HepG2 (cell line): ENCODE data around the gene PFDN5. TPM values are rescaled to one million over a fixed set of nuclear protein-coding genes. Genes with fewer than 3 reads are reported as not detected.
A peak's percentile ranks its signal among the peaks of the same experiment; 100 is the strongest.

Experiments used
- ARNT2 ChIP-seq: sonication (generic); formaldehyde crosslinking; IDR thresholded peaks from 2 replicates; pipeline ENCODE4 v1.8.0; 2022; ENCODE audit warnings: mild to moderate bottlenecking, low read depth, missing genetic modification reagents, moderate library complexity
- ESRRA ChIP-seq: sonication (generic); formaldehyde crosslinking; IDR thresholded peaks from 2 replicates; pipeline ENCODE4 v1.5.1; 2020; ENCODE audit warnings: mild to moderate bottlenecking, low read depth, missing genetic modification reagents
- HMG20A ChIP-seq: IDR thresholded peaks from 2 replicates; pipeline ENCODE4 v1.6.1; 2016; ENCODE audit warnings: borderline replicate concordance
- PHF5A ChIP-seq: IDR thresholded peaks from one replicate; pipeline ENCODE4 v1.6.1; 2018; ENCODE audit warnings: low read depth, missing genetic modification reagents; ENCODE audit not compliant: unreplicated experiment
- RBAK ChIP-seq: sonication (generic); formaldehyde crosslinking; IDR thresholded peaks from 2 replicates; pipeline ENCODE4 v1.5.1; 2020; ENCODE audit warnings: mild to moderate bottlenecking, missing genetic modification reagents
- SIN3B ChIP-seq: fragments of 150-350 bp; IDR thresholded peaks from 2 replicates; pipeline ENCODE4 v1.6.1; 2014; ENCODE audit warnings: low read length
- SP2 ChIP-seq: sonication (generic); formaldehyde crosslinking; IDR thresholded peaks from 2 replicates; pipeline ENCODE4 v1.5.1; 2020; ENCODE audit warnings: mild to moderate bottlenecking, missing genetic modification reagents
- TCF12 ChIP-seq, 2 experiments: fragments of 450-650 bp in 1 of 2; sonication (generic) in 1 of 2; formaldehyde crosslinking in 1 of 2; IDR thresholded peaks; 2 replicates each; pipeline versions ENCODE4 v1.6.1 to v1.8.0; 2017 to 2022; ENCODE audit warnings: antibody characterized with exemption in 1 of 2, mild to moderate bottlenecking in 1 of 2, missing genetic modification reagents in 1 of 2, moderate library complexity in 1 of 2
- ZBTB3 ChIP-seq: sonication (generic); formaldehyde crosslinking; IDR thresholded peaks from 2 replicates; pipeline ENCODE4 v1.4.0; 2020; ENCODE audit warnings: low read depth, mild to moderate bottlenecking, moderate library complexity, missing genetic modification reagents, borderline replicate concordance
- ZNF335 ChIP-seq: sonication (generic); formaldehyde crosslinking; IDR thresholded peaks from 2 replicates; pipeline ENCODE4 v1.4.0; 2020; ENCODE audit warnings: missing genetic modification reagents
- ZNF552 ChIP-seq: sonication (generic); formaldehyde crosslinking; IDR thresholded peaks from 2 replicates; pipeline ENCODE4 v1.9.0; 2022; ENCODE audit warnings: missing genetic modification reagents, mild to moderate bottlenecking, borderline replicate concordance
- ZNF558 ChIP-seq: sonication (generic); formaldehyde crosslinking; IDR thresholded peaks from 2 replicates; pipeline ENCODE4 v1.9.0; 2022; ENCODE audit warnings: mild to moderate bottlenecking, missing genetic modification reagents, borderline replicate concordance
- ZNF572 ChIP-seq: sonication (generic); formaldehyde crosslinking; IDR thresholded peaks from 2 replicates; pipeline ENCODE4 v1.5.1; 2020; ENCODE audit warnings: mild to moderate bottlenecking, missing genetic modification reagents
- ZNF619 ChIP-seq: sonication (generic); formaldehyde crosslinking; IDR thresholded peaks from 2 replicates; pipeline ENCODE4 v1.4.0; 2020; ENCODE audit warnings: mild to moderate bottlenecking, missing genetic modification reagents
- ZNF644 ChIP-seq: IDR thresholded peaks from 2 replicates; pipeline ENCODE4 v1.6.1; 2016; ENCODE audit warnings: low read depth
- ZNF7 ChIP-seq: IDR thresholded peaks from 2 replicates; pipeline ENCODE4 v1.6.1; 2016; ENCODE audit warnings: missing biosample characterization, missing genetic modification reagents
- ZNF761 ChIP-seq: sonication (generic); formaldehyde crosslinking; conservative IDR thresholded peaks from 2 replicates; pipeline ENCODE4 v1.4.0; 2020; ENCODE audit warnings: mild to moderate bottlenecking, missing genetic modification reagents
- ZNF772 ChIP-seq: sonication (generic); formaldehyde crosslinking; IDR thresholded peaks from 2 replicates; pipeline ENCODE4 v1.5.0; 2020; ENCODE audit warnings: mild to moderate bottlenecking, missing genetic modification reagents
- polyA plus RNA-seq, 8 experiments: library from polyadenylated mRNA; depleted of rRNA in 3 of 8; stranded (reverse) in 7 of 8; unstranded in 1 of 8; fragments of >200 nt; fragmentation: Illumina TruSeq in 4 of 8; extraction: Trizol in 4 of 8; gene quantifications; 2 replicates each; pipeline versions ENCODE4 v1.2.1 to v1.2.3, GENCODE V29; 2011 to 2016; ENCODE audit warnings: low read depth in 4 of 8, missing spikeins in 1 of 8, mixed read lengths in 1 of 8; ENCODE audit not compliant: insufficient read depth in 1 of 8
- total RNA-seq, 5 experiments: library from RNA; depleted of rRNA; stranded (reverse); fragments of >200 nt; fragmentation: Illumina TruSeq; extraction: Trizol; gene quantifications; 2 replicates each; pipeline ENCODE4 v1.2.3, GENCODE V29; 2016; ENCODE audit warnings: low read depth in 1 of 5
- TF ChIP-seq, protein P1 (sequence below): sonication (generic); formaldehyde crosslinking; IDR thresholded peaks from 2 replicates; pipeline ENCODE4 v1.5.0; 2020; ENCODE audit warnings: missing genetic modification reagents, mild to moderate bottlenecking, borderline replicate concordance
- TF ChIP-seq, protein P2 (sequence below): IDR thresholded peaks from 2 replicates; pipeline ENCODE4 v1.6.1; 2016; ENCODE audit warnings: missing genetic modification reagents, missing compliant biosample characterization
- TF ChIP-seq, protein P3 (sequence below): IDR thresholded peaks from 2 replicates; pipeline ENCODE4 v1.6.1; 2016; ENCODE audit warnings: missing compliant biosample characterization, missing genetic modification reagents, borderline replicate concordance
- TF ChIP-seq, protein P4 (sequence below): sonication (generic); formaldehyde crosslinking; IDR thresholded peaks from 2 replicates; pipeline ENCODE4 v1.5.0; 2020; ENCODE audit warnings: mild to moderate bottlenecking, missing genetic modification reagents
- TF ChIP-seq, protein P5 (sequence below): IDR thresholded peaks from 2 replicates; pipeline ENCODE4 v1.6.1; 2012; ENCODE audit warnings: inconsistent platforms
- TF ChIP-seq, protein P6 (sequence below): IDR thresholded peaks from 2 replicates; pipeline ENCODE4 v1.6.1; 2016; ENCODE audit warnings: mild to moderate bottlenecking

Gene PFDN5
- total and polyA plus RNA-seq, 2 of the 13 experiments (the other 11 are each of a cell fraction or from before 2014, with no cell fraction given), result 449 to 462 TPM

DNA sequence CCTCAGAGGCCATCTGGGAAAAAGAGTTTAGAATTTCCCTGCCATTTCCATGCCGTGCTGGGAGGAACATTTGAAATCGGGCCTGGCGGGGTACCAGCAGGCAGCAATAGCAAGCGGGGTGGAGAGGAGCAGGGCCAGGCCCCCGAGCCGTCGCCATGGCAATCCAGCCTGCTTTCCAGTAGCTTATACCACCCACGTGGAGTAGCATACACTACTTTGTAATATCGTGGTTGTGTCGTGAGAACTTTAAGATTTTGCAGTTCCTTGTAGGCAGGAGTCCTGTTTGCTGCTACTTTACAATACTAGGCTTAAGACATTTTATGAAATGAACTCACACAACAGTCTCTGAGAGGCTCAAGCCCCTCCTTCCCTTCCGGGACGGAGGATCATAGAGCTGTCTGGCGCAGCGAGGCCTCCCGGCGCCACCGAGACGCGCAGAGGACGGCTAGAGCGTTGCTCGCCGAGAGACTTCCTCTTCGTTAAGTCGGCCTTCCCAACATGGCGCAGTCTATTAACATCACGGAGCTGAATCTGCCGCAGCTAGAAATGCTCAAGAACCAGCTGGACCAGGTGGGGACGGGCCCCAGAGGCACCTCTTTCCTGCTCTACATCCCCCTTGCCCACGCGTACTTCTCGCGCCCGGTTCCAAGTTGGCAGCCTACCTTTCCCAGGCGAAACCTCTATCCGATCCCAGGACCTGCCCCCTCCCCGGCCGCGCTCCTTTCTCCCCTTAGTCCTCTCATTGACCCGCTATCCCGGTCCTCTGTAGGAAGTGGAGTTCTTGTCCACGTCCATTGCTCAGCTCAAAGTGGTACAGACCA, at the start of gene PFDN5 (continued):
- TF ChIP-seq ZNF335 (CRISPR knock-in tag) (no peak), ZNF619 (CRISPR knock-in tag) (0 out of 2 replicates have a peak, but pooled peaks have one; percentile 60), ZNF572 (CRISPR knock-in tag) (no peak), ZBTB3 (CRISPR knock-in tag) (peak; percentile 39; the same call in 1 of the 2 replicates), ZNF558 (CRISPR knock-in tag) (0 out of 2 replicates have a peak, but pooled peaks have one; percentile 19), ZNF7 (no peak), TCF12 (IDR thresholded peaks at IDR 0.05) (no peak), TCF12 (CRISPR knock-in tag; IDR thresholded peaks at IDR 0.05) (0 out of 2 replicates have a peak, but pooled peaks have one; percentile 45), SIN3B (peak; percentile 64; the same call in 1 of the 2 replicates), ZNF644 (CRISPR knock-in tag) (no peak), ARNT2 (peak; percentile 48), RBAK (CRISPR knock-in tag) (peak; percentile 96), ZNF772 (CRISPR knock-in tag) (peak; percentile 72), ZNF552 (CRISPR knock-in tag) (no peak), ESRRA (CRISPR knock-in tag) (0 out of 2 replicates have a peak, but pooled peaks have one; percentile 45), SP2 (CRISPR knock-in tag) (peak; percentile 60; the same call in 1 of the 2 replicates), ZNF761 (CRISPR knock-in tag) (peak; percentile 66; the same call in 1 of the 2 replicates), HMG20A (CRISPR knock-in tag) (no peak), PHF5A (CRISPR knock-in tag) (peak; percentile 37)
- TF ChIP-seq, protein P1, sequence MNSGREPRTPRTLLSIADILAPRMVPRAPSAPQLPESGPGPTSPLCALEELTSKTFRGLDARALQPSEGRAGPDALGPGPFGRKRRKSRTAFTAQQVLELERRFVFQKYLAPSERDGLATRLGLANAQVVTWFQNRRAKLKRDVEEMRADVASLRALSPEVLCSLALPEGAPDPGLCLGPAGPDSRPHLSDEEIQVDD (CRISPR knock-in tag), result 0 out of 2 replicates have a peak, but pooled peaks have one; percentile 19
- TF ChIP-seq, protein P2, sequence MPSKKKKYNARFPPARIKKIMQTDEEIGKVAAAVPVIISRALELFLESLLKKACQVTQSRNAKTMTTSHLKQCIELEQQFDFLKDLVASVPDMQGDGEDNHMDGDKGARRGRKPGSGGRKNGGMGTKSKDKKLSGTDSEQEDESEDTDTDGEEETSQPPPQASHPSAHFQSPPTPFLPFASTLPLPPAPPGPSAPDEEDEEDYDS (CRISPR knock-in tag), result peak; percentile 70
- TF ChIP-seq, protein P3, sequence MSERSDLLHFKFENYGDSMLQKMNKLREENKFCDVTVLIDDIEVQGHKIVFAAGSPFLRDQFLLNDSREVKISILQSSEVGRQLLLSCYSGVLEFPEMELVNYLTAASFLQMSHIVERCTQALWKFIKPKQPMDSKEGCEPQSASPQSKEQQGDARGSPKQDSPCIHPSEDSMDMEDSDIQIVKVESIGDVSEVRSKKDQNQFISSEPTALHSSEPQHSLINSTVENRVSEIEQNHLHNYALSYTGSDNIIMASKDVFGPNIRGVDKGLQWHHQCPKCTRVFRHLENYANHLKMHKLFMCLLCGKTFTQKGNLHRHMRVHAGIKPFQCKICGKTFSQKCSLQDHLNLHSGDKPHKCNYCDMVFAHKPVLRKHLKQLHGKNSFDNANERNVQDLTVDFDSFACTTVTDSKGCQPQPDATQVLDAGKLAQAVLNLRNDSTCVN (CRISPR knock-in tag), result no peak
- TF ChIP-seq, protein P4, sequence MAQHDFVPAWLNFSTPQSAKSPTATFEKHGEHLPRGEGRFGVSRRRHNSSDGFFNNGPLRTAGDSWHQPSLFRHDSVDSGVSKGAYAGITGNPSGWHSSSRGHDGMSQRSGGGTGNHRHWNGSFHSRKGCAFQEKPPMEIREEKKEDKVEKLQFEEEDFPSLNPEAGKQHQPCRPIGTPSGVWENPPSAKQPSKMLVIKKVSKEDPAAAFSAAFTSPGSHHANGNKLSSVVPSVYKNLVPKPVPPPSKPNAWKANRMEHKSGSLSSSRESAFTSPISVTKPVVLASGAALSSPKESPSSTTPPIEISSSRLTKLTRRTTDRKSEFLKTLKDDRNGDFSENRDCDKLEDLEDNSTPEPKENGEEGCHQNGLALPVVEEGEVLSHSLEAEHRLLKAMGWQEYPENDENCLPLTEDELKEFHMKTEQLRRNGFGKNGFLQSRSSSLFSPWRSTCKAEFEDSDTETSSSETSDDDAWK, result no peak
- TF ChIP-seq, protein P5, sequence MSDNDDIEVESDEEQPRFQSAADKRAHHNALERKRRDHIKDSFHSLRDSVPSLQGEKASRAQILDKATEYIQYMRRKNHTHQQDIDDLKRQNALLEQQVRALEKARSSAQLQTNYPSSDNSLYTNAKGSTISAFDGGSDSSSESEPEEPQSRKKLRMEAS, result peak; percentile 77
- TF ChIP-seq, protein P6, sequence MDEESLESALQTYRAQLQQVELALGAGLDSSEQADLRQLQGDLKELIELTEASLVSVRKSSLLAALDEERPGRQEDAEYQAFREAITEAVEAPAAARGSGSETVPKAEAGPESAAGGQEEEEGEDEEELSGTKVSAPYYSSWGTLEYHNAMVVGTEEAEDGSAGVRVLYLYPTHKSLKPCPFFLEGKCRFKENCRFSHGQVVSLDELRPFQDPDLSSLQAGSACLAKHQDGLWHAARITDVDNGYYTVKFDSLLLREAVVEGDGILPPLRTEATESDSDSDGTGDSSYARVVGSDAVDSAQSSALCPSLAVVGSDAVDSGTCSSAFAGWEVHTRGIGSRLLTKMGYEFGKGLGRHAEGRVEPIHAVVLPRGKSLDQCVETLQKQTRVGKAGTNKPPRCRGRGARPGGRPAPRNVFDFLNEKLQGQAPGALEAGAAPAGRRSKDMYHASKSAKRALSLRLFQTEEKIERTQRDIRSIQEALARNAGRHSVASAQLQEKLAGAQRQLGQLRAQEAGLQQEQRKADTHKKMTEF, result peak; percentile 85
